T follicular helper cell (primary cell): ENCODE data around the gene VPS13C.
A peak's percentile ranks its signal among the peaks of the same experiment; 100 is the strongest.

Source experiments
- DNase-seq: peaks from one replicate; pipeline ENCODE4 v3.0.0-alpha.2; 2020; ENCODE audit warnings: low read depth
- total RNA-seq, 2 experiments: gene quantifications; one replicate each; lab custom pipeline; 2026; lab: John Stamatoyannopoulos, UW

Gene VPS13C, protein sequence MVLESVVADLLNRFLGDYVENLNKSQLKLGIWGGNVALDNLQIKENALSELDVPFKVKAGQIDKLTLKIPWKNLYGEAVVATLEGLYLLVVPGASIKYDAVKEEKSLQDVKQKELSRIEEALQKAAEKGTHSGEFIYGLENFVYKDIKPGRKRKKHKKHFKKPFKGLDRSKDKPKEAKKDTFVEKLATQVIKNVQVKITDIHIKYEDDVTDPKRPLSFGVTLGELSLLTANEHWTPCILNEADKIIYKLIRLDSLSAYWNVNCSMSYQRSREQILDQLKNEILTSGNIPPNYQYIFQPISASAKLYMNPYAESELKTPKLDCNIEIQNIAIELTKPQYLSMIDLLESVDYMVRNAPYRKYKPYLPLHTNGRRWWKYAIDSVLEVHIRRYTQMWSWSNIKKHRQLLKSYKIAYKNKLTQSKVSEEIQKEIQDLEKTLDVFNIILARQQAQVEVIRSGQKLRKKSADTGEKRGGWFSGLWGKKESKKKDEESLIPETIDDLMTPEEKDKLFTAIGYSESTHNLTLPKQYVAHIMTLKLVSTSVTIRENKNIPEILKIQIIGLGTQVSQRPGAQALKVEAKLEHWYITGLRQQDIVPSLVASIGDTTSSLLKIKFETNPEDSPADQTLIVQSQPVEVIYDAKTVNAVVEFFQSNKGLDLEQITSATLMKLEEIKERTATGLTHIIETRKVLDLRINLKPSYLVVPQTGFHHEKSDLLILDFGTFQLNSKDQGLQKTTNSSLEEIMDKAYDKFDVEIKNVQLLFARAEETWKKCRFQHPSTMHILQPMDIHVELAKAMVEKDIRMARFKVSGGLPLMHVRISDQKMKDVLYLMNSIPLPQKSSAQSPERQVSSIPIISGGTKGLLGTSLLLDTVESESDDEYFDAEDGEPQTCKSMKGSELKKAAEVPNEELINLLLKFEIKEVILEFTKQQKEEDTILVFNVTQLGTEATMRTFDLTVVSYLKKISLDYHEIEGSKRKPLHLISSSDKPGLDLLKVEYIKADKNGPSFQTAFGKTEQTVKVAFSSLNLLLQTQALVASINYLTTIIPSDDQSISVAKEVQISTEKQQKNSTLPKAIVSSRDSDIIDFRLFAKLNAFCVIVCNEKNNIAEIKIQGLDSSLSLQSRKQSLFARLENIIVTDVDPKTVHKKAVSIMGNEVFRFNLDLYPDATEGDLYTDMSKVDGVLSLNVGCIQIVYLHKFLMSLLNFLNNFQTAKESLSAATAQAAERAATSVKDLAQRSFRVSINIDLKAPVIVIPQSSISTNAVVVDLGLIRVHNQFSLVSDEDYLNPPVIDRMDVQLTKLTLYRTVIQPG (N-terminal part only)
- 231 to 521 reads per million in 2 experiments for total RNA-seq

DNA sequence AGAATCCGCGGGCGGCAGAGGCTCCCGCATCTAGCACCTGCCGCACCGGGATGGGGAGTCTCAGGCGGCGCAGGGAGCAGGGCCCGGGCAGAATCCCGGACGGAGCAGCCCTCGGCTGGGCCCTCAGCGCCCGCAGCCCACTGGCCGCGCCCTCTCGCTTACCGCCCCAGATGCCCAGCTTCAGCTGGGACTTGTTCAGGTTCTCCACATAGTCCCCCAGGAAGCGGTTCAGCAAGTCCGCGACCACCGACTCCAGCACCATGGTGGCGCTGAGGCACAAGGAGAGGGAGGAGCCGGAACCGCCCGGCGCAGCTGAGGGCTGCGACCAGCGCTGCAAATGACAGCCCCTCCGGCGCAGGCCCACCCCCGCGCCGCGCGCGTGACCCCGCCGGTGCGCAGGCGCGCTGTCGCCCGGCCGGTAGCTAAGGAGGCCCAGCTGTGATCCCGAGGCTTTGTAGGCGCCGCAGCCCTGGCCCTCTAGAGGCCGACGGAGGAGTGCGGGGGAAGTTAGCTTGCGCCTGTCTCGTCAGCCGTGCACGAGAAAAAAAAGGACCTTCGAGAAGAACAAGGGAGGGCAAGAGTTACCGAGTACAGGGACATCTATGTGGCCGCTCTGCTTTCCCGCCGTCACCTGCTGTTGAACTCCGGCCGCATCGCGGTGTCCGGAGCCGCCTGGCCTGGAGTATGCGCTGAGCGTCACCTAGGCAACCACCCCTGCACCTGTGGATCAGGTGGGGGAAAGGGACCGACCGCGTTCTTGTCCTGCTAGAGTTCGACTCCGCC lies at the start of gene VPS13C:
Gene VPS13C, minus strand, starts transcription at position 335 of the 783 bp plus-strand sequence. Its CDS starts 73 bp downstream, at position 262.
- DNase-seq: peak; percentile 84

DNA sequence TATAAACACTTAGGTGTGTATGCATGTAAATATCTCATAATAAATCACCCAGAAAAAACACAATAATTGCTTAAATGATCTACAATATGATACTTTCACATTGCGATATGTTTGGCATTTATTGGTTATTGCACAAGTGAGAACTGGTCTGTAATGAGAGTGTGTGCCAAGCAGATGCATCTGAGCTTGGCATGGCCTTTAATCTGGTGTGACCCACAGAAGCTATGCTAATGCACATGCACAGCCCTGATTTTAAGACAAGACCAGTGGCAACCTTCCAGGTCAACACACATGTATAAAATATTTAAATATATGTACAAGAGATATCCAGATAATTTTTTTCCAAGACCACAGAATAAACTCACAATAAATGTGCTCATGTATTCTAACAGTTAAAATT lies 49.2 kb upstream of the VPS13C start:
- DNase-seq: no peak

DNA sequence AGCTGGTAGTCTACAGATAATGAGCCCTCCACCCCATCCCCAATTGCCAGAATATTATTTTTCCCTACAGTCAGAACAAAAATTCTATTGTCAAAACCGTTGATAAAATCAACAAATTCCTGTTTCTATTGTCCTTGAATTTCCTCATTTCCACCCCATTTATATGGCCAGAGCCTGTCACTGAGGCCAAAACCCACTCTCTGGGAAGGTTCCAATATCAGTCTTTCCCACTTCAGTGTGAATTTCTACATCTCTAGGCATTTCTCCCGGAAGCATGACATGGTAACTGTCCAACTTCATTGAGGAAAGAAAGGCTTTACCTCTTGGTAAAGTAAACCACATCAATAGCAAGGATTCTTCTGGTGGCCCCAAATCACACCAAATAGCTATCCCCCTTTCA lies 48.2 kb upstream of the VPS13C start:
- no peak for DNase-seq

DNA sequence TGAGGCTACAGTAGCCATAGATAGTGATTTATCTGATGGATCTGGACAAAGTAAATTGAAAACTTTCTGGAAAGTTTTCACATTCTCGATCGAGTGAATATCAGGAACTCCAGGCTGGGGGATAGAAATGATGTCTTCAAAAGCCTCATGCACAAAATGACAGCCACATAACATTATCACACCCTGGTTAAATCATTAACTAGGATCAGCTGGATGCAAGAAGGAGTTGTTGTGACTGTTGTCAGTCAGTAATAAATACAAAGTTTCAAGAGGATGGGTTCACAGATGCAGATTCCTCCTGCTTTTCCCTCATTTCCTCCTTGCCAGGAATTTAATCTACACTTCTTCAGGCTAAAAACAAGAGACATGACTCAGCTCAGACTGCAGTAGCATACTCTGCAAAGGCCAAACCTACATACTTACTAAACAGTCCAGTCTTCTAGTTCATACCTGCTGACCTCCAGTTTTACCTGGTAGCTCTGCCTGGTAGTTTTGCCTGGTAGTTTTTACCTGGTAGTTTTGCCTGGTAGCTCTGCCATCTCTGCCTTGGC lies 47.4 kb upstream of the VPS13C start:
- DNase-seq: no peak

DNA sequence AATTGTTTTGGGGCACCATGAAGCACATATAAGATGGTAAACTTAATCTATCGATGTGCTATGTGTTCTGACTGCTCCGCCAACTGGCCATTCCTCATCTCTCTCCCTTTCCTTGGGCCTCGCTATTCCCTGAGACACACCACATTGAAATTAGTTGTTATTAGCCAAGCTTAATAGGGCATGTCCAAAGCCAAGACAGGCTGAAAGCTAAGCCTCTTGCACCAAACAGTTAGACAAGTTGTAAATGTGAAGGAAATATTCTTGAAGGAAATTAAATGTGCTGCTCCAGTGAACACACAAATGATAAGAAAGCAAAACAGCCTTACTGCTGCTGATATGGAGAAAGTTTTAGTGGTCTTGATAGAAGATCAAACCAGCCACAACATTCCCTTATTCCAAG lies 45.8 kb upstream of the VPS13C start:
- DNase-seq: no peak

DNA sequence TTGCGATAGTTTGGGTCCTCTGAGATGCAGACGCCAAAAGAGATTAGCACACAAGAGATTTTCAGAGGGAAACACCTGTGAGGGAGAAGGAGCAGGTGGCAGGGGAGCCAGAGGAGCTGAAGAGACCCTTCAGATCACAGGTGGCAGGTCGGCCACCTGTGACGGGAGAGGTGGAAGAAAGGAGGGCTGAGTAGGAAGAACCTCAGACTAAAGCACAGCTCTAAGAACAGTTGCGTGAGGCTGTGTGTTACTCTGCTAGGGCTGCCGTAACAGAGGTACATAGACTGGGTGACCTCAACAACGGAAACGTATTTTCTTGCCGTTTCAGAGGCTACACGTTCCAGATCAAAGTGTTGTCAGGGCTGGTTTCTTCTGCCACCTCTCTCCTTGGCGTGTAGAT lies 45.0 kb upstream of the VPS13C start:
- DNase-seq: no peak

DNA sequence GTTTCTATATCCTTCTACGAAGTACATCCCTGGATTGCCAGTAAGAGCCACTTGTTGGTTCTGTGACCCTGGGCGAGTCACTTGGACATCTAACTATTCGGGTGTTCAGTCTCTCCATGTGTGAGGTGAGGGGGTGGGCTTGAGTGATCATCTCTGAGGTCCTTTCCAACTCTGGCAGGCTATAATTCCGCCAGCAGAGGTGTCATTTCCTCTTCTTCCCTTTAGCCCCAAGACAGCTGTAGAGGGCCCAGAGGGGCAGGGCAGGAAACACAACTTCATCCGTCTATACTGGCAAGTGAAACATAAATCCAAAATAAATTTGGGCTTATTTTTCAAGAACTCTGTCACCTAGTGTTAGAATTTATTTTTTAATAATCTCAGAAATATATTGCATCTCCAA lies 44.6 kb upstream of the VPS13C start:
- no peak for DNase-seq

DNA sequence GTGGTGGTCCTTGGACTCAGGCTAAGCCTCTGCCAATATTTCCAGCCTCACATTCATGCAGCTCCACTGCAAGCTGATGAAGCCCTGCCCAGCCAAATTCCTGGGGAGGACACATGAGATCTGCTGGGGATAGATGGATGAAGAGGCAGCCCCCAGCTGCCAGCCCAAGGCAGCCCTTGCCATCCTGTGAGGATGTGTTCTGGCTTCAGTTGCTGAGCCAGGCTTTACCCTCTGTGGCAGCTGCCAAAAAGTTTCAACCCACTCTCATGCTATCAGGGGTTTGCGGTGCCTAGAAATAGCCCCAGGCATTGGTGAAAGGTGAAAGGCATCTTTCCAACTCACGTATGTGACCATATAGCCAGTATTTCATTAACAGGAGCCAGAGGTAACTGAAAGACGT lies 44.2 kb upstream of the VPS13C start:
- DNase-seq: no peak

DNA sequence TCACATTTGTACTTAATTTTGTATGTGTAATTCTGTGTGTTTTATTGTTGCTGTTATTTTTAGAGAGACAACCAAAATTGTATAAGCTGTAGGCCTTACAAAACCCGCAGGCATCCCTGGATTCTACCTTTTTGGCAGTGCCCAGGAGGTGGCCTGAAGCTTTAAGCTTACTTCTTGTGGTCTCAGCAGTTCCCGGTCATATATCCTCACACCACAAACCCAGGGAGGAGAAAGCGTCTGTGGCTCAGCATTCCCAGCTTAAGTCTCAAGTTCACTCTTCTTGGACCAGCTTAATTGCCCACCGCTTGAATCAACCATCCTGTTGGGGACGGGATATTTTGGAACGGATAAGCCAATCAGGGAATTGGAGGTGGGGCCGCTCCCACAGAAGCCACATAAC lies 43.2 kb upstream of the VPS13C start:
- no peak for DNase-seq

DNA sequence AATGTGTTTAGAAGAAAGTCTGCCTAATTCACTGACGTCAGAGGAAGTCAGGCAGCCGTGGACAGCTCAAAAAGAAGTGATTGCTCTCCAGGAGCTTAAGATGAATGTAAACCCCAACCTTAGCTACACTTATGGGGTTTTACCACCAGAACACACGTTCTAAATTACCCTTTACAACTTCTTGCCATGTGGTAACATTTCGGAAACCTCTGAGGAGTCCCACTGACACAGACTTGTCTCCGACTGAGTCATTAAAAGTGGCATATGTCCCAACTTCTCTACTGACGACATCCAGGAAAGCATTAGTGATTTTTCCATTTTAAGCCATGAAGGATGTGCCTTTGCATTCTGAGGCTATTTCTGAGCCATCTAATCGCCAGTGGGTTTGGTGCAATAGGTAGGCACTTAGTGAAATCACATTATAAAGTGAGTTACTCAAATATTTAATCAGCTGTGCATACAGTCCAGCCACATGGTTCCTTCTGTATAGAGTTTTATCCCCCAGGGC lies 38.9 kb upstream of the VPS13C start:
- DNase-seq: no peak

DNA sequence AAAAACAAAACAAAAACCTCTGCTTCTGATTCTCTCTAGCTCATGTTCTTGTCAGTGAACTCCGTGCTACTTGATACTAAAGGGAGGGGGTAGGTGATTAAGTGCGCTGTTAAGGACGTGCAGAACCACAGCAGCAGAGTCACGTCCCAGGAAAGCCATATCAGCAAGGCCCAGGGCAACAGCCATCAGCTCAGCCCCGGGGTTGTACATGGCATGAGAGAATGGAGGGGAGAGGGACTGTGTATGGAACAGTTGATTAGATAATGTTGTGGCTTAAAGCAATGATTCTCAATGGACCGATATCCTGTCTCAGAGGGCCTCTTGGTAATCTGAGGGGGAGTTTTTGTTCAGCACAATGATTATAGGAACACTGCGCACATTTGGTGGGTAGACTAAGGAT lies 34.1 kb upstream of the VPS13C start:
- no peak for DNase-seq

DNA sequence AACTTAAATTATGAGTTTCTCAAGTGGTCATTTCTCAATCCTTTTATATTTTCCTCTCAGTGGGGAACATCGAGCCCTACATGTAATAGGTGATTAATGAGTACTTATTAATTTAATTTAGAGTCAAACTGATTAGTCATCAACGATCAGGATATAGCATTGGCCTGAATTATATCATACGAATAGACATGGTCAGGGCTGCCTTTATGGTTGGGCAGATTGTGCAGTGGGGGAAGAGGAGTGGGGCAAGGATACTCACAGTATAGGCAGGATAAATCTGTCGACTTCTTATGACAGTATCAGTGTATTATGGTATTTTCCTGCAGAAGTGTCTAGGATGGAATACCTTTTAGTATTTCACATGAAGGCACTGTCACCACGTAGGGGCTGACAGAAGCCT lies 33.6 kb upstream of the VPS13C start:
- DNase-seq: no peak

DNA sequence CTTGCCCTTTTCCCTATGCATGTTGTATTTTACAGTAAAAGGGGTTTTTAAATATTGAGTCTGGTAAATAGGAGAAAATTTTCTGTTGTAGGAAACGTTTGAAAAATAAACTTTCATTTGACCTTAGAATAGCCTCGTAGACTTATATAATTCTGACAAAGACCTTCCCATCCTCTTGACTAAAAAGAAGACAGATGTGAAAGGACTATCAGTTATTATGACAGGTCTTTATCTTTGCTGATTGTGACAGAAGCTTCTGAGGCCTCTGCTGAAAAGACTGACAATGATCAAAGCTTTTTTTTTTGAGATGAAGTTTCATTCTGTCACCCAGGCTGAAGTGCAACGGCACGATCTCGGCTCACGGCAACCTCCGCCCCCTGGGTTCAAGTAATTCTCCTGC lies 30.7 kb upstream of the VPS13C start:
- no peak for DNase-seq

DNA sequence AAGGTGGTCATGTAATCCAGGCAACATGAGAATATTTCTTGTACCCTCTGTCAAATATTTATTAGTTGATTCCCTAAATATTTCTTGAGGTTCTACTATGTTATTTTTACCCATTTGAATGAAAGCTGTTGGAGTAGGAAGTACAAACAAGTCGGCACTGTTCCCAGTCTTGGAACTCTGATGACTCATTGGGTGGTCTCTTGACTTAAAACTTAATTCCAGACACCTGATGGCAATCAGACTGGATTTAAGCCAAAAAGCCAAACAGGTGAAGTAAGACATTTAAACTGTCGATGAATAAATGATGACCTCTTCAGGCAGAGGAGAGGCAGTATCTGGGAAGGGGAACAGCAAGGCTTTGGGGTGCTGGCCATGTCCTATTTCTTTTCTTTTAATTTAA lies 29.4 kb upstream of the VPS13C start:
- DNase-seq: no peak

DNA sequence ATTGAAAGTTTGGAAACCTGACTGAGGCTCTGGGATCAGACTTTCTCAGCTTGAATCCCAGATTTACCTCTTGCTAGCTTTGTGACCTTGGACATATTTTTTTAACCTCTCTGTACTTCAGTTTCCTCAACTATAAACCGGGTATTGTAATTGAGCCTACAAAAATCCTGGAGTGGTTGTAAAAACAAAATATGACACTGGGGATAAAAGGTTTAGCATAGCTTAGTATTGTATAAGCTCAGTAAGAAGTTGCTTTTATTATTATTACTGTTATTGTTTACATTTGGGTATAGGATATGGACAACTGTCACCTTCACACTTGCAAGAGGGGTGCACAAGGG lies 28.1 kb upstream of the VPS13C start:
- no peak for DNase-seq

DNA sequence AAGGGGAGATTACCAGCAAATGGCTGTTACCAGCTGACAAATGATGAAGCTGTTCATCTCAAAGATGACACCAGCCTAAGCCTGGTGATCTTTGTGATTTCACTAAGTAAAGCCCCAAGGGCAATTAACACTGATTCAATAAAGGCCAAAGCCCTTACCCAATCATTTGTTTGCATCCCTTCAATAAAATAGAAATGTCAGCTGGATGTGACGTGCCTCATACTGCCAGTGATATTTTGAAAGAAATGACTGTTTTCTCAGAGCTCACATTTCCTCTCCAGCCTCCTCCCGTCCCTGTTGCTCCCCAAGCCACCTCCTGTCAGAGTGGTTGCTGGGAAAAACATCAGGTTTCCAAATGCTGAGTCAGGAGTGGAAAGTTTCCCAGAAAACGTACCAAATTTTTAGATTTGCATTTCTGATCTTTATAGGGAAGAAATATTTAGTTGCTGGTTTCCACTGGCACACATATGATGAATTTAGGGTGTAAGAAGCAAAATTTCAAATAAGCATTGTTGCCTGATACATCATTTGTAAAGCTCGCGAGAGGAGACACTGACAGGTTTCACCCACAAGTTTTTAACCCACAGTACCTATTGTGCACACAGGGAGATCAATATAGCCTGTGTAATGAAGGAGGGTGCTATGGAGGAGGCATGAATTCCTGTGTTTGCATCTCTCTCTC lies 27.6 kb upstream of the VPS13C start:
- no peak for DNase-seq

DNA sequence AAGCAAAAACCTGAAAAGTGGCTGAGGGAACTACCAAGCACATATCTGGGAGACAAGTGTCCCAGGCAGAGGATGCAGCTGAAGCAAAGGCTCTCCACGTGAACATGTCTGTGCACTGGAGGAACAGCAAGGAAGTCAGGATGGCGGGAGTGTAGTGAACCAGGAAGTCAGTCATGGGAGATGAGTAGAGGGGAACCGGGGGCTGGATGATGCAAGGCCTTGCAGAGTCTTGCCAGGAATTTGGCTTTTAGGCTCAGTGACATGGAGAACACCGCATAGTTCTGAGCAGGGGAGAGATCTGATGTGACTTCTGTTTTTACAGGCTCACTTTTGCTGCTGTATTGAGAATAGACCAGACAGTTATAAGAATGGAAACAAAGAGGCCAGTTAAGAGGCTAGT lies 25.5 kb upstream of the VPS13C start:
- no peak for DNase-seq

DNA sequence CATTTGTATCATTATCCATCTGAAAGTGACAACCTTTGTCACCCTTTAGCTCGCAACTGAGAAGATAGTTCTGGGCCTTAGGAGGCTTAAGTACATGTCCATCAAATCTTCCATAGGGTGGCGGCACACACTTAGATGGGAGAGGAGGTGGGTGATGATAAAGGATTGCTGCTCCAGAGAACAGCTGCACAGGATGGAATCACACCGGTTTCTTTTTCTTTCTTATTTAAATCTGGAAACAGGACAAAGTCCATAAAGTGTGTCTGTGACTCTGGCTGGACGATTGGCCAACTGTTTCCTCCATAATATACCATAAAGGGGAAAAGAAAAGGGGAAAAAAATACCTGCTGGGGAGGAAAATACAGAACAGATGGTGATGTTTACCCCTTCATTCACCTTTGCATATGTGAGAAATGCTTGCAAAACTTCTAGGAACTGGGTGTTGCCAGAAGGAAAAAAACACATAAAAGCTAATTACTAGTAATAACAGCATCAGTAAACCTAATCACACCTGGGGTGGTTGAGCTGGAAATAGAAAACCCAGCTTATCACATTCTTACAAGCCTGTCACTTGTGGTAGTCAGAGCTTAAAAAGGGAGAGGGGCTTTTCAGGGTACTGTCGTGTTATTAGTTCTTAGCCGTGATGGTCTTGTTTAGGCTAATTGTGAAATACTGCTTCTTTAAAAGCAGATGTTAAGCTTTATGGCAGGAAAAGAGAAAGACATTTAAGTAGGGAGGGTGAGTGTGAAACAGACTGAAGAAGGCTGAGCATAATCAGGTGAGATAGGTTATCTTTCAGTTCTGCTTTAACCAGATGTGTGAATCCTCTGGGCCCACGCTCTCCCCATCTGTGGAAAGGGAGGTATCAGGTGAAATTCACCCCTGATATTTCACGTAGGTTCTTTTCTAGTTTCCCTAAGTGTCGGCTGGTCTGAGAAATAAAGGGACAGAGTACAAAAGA lies 23.2 kb upstream of the VPS13C start:
- DNase-seq: no peak

DNA sequence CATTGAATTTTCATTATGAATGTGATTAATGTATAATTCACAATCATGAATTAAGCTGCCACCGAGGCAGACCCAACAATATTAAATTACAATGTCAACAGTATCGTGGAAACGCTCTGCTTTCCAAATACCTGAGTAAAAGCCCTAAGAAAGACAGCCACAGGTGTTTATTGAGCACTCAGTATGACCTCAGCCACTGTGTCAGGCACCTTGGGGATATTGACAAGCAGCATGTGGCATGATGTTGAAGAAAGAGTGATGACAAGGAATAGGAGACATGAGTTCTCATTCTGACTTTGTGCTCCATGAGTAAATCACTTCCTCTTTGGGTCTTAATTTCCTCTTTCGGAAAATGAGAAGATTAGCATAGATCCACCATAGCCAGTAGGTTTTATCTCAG lies 19.3 kb upstream of the VPS13C start:
- DNase-seq: no peak
